Upper lobe of left lung (tissue), 4 donors: ENCODE results near the gene TWNK.

ENCODE experiments used
- CTCF ChIP-seq, 6 experiments: fragments of 450-650 bp in 4 of 6; fragments of 200-600 bp in 2 of 6; sonication (generic) in 2 of 6; IDR thresholded peaks; one replicate each; pipeline ENCODE4 v1.5.1; 2016 to 2019; ENCODE audit warnings: antibody characterized with exemption in 6 of 6
- POLR2A ChIP-seq, 4 donors: fragments of 450-650 bp; IDR thresholded peaks; one replicate each; pipeline ENCODE4 v1.5.1; 2016 to 2017; ENCODE audit warnings: antibody characterized with exemption in 4 of 4, mild to moderate bottlenecking in 2 of 4

- TF ChIP-seq CTCF (IDR thresholded peaks at IDR 0.05) (peak; percentile 47 to 83 (median 60)), POLR2A (IDR thresholded peaks at IDR 0.05) (no peak)
Measured at GRCh38 chr10:100969187-100970075, 17.9 kb upstream of the TWNK start, which contains the start of gene SEMA4G.
